SK-N-SH (cell line): ENCODE data around the gene MTA2.

Experiments used
- CHD2 ChIP-seq: fragments of 150-350 bp; IDR thresholded peaks from 2 replicates; pipeline ENCODE4 v1.6.1; 2018; ENCODE audit warnings: low read length; ENCODE audit not compliant: partially characterized antibody
- EZH2phosphoT487 ChIP-seq: fragments of 200-600 bp; sonication (generic); IDR thresholded peaks from 2 replicates; pipeline ENCODE4 v1.6.1; 2017; ENCODE audit warnings: low read depth, mixed run types, mild to moderate bottlenecking, antibody characterized with exemption, moderate library complexity, borderline replicate concordance
- MXI1 ChIP-seq: IDR thresholded peaks from 2 replicates; pipeline ENCODE4 v1.6.1; 2012; ENCODE audit warnings: mild to moderate bottlenecking, low read depth, low read length, improper control_type of control experiment
- RCOR1 ChIP-seq: fragments of 150-350 bp; IDR thresholded peaks from 2 replicates; pipeline ENCODE4 v1.6.1; 2017; ENCODE audit warnings: antibody characterized with exemption, low read length
- TAF1 ChIP-seq: IDR thresholded peaks from 2 replicates; pipeline ENCODE4 v1.6.1; 2012; ENCODE audit warnings: low read depth, mild to moderate bottlenecking, low read length, moderate library complexity, borderline replicate concordance
- TEAD4 ChIP-seq: IDR thresholded peaks from 2 replicates; pipeline ENCODE4 v1.4.0; 2012; ENCODE audit warnings: mild to moderate bottlenecking, borderline replicate concordance; ENCODE audit not compliant: insufficient read depth
- YY1 ChIP-seq: IDR thresholded peaks from 2 replicates; pipeline ENCODE4 v1.4.0; 2012; ENCODE audit warnings: low read depth, mild to moderate bottlenecking
- TF ChIP-seq, protein P1 (sequence below): fragments of 200-600 bp; sonication (generic); IDR thresholded peaks from 2 replicates; pipeline ENCODE4 v1.6.1; 2017; ENCODE audit warnings: antibody characterized with exemption, mild to moderate bottlenecking, moderate library complexity

DNA sequence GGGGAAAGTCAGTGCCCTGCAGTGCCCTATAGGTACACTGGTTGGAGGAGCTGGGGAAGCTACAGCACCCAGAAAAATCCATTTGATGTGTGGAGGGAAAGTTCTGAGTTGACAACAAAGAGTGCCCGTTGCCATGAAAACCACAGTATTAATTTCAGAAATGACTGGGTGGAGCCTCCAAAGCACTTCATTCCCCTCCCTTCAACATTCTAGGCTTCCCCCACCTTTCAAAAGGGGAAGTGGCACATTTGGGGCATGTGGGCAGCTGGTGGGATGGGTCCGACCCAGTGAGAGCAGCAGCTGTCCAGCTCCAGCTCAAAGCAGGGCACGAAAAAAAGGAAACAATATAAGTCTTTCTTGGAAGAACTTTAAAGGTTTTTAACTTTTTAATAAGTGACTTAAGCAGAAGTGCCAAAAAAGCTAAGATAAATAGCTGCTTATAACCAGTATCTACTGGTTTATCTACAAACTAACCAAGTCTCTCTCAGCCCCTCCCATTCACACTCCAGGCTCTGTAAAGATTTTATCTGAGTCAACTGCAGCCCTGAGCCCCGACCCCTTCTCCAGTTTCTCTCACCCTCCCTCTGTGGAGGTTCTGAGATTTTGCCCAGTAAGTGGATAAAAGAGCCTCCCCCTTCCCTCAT is 46.1 kb downstream of the MTA2 start:
- TF ChIP-seq, protein P1, sequence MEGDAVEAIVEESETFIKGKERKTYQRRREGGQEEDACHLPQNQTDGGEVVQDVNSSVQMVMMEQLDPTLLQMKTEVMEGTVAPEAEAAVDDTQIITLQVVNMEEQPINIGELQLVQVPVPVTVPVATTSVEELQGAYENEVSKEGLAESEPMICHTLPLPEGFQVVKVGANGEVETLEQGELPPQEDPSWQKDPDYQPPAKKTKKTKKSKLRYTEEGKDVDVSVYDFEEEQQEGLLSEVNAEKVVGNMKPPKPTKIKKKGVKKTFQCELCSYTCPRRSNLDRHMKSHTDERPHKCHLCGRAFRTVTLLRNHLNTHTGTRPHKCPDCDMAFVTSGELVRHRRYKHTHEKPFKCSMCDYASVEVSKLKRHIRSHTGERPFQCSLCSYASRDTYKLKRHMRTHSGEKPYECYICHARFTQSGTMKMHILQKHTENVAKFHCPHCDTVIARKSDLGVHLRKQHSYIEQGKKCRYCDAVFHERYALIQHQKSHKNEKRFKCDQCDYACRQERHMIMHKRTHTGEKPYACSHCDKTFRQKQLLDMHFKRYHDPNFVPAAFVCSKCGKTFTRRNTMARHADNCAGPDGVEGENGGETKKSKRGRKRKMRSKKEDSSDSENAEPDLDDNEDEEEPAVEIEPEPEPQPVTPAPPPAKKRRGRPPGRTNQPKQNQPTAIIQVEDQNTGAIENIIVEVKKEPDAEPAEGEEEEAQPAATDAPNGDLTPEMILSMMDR, result no peak
- no peak for TF ChIP-seq MXI1
- TF ChIP-seq TAF1, result no peak
- TF ChIP-seq EZH2phosphoT487, result no peak
- TF ChIP-seq YY1, result no peak
- TF ChIP-seq RCOR1, result no peak
- TF ChIP-seq TEAD4, result no peak
- TF ChIP-seq CHD2, result no peak
